ENCODE measurements around the gene CACNA1A.
A peak's percentile ranks its signal among the peaks of the same experiment; 100 is the strongest.
"Not testable (repeated sequence)": the region's sequence is repeated elsewhere in the genome, so short reads cannot be mapped to it uniquely, and the experiment has no call there.

The CACNA1A gene

GRCh38 chr19:13492128-13492527 lies 14.2 kb downstream of the CACNA1A start:
- DNase-seq, result peak; percentile 38

GRCh38 chr19:13487985-13488384 lies 18.3 kb downstream of the CACNA1A start:
- no peak for DNase-seq

GRCh38 chr19:13484166-13484565 lies 22.1 kb downstream of the CACNA1A start:
- DNase-seq, result no peak

GRCh38 chr19:13483215-13483614 lies 23.1 kb downstream of the CACNA1A start:
- DNase-seq, result no peak

GRCh38 chr19:13478576-13478975 lies 27.7 kb downstream of the CACNA1A start:
- DNase-seq, result no peak

- no peak for DNase-seq
These were observed 30.2 kb downstream of the CACNA1A start for GRCh38 chr19:13476071-13476470.

- no peak for DNase-seq
These were observed 31.2 kb downstream of the CACNA1A start for GRCh38 chr19:13475044-13475443.

- no peak for DNase-seq
These were observed 39.6 kb downstream of the CACNA1A start for GRCh38 chr19:13466697-13467096.

GRCh38 chr19:13463296-13463695 lies 43.0 kb downstream of the CACNA1A start:
- DNase-seq, result no peak

GRCh38 chr19:13461536-13461935 lies 44.7 kb downstream of the CACNA1A start:
- DNase-seq, result no peak

GRCh38 chr19:13460045-13460444 lies 46.2 kb downstream of the CACNA1A start:
- no peak for DNase-seq

- DNase-seq, result no peak
These were observed 46.9 kb downstream of the CACNA1A start for GRCh38 chr19:13459351-13459750.

- DNase-seq, result no peak
These were observed 54.8 kb downstream of the CACNA1A start for GRCh38 chr19:13451434-13451995.

- DNase-seq, result no peak
These were observed 58.3 kb downstream of the CACNA1A start for GRCh38 chr19:13447978-13448377.

GRCh38 chr19:13441810-13442512 lies 64.3 kb downstream of the CACNA1A start:
- DNase-seq, result no peak

- no peak for DNase-seq
These were observed 68.2 kb downstream of the CACNA1A start for GRCh38 chr19:13437919-13438618.

- DNase-seq, result no peak
These were observed 69.9 kb downstream of the CACNA1A start for GRCh38 chr19:13436352-13436751.

- peak; percentile 47 for DNase-seq
These were observed 75.3 kb downstream of the CACNA1A start for GRCh38 chr19:13430790-13431582.

- DNase-seq, result no peak
These were observed 76.7 kb downstream of the CACNA1A start for GRCh38 chr19:13429563-13429962.

GRCh38 chr19:13428352-13428751 lies 77.9 kb downstream of the CACNA1A start:
- DNase-seq, result peak; percentile 22

GRCh38 chr19:13427273-13428051 lies 78.8 kb downstream of the CACNA1A start:
- DNase-seq, result no peak

GRCh38 chr19:13425875-13426274 lies 80.4 kb downstream of the CACNA1A start:
- DNase-seq, result not testable (repeated sequence)

GRCh38 chr19:13425151-13425550 lies 81.1 kb downstream of the CACNA1A start:
- DNase-seq, result no peak

Measured in HCEC 1CT (cell line).